Stimulated activated CD4-positive, alpha-beta T cell treated with anti-CD3 and anti-CD28 coated beads, Interleukin-2, amount 100 ng/mL, for 48 hours (primary cell): ENCODE data around the gene PDX1.

ENCODE experiments used
- DNase-seq, 2 donors: peaks; one replicate each; pipeline ENCODE4 v3.0.0-alpha.2; 2020

Gene PDX1

DNA sequence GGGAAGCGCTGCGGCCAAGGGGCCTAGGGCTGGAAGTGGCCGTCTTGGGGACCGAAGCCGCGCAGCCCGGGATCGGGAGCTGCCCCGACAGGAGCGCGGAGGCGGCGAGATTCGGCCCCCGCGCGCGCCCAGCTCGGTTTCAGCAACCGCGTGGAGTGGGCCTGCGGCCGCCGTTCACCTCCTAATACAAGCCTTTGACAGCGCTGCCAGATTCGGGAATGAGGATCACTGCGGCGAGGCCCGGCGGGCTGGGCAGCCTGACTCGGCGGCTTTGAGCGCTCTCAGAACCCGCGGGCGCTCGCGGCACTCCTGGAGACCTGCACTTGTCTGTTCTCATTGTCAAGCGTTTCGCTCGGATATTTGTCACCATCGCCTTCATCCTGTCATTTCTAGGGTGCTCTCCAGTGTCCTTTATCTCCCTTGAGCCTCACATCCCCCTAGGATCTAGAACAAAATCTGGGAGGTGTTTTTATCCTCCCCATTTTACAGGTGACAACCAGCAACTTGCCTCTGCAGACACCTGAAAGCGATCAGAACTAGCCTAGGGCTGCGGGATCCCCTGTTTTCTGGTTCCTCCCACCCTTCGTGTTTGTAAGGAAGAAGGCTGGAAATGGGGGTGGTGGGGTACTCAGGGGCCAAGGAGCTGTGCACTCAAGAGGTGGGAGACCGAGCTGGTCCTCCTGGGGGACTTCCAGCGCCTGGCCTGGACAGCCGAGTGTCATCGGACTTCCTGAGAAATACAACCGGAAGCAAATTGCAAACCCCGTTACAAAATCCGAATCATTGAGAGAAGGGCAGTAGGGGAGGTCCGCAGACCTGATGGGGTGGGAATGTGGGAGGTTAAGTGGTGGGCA lies 50.8 kb downstream of the PDX1 start:
- no peak for DNase-seq

DNA sequence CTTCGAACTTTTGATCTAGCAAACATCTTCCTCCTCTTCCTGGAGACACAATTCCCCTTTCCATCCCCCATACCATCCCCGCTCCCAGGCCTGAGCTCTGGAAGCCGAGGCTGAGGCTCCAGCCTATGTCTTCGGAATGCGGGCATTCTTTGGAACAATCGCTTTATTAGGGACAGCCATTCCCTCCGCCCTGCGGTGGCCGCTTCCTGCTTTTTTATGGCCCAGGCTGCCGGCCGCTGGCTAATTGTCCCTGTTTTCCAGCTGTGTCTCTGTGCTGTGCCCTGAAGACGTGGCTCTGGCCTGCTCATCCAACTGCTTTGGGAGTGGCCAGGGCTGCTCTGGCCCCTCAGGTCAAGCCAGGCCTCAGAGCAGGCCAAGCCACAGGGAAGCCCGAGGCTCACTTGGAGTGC lies 51.4 kb downstream of the PDX1 start:
- DNase-seq = no peak

DNA sequence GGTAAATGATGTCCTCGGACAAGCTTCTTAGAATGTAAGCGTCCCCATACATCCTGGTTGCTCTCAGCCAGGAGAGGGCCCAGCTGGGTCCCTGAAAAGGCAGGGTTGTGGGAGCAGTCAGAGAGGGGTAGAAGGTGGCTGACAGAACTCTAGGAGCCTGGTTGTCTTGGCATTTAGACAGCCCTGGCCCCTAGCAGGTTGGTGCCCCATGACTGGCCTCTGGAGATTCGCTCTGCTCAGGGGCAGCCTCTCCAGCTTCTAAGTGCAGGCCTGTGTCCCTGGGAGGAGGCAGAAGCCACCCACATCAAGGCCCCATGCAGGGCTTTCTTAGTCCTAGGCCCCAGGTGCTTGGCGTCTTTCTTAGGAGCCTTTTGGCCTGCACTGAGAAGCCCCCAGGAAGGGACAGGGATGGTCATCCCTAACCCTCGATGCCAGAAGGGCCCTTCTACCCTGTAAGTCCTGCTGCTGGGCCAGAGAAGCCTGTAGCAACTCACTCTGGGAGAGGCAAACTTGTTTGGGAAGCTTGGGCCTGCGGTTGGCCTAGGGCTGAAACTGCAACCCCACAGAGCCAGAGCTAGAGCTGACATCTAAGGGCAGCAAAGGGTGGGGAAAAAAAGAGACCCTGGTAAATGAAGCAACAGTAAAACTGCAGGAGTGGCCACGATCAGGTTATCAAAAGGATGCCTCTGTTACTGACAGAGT lies 52.1 kb downstream of the PDX1 start:
- no peak for DNase-seq

DNA sequence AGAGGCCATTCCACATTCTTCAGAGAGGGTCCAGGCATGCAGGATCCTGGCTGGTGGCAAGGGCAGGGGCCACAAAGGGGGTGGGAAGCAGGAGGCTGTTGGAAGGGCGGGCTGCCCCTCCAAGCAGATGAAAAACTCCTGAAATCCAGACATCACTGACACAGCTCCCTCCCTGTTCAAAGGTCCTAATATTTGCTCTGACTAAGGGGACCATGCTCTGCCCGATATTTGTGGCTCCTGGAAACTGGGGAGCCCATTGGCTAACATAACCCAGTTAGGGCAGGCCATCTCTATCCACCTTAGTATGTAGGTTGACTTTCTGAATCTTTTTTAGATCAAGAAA lies 52.6 kb downstream of the PDX1 start:
- no peak for DNase-seq

DNA sequence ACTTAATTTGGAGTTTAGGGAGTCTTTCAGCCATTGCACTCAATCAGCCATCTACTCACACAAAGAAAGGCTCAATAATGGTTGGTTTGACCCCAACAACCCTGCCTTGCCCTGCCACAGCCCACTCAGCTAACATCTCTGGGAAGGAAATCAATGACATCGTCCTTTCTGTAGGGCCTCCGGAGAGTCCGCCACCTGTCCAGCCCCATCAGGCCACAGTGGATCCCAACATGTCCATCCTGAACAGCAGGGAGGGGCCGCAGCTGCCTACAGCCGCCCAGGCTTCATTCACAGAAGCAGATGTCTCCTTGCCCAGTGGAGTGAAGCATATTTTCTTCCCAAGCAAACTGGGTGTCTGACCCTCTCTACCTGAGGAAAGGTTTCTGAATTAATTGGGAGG lies 53.5 kb downstream of the PDX1 start:
- DNase-seq = no peak

DNA sequence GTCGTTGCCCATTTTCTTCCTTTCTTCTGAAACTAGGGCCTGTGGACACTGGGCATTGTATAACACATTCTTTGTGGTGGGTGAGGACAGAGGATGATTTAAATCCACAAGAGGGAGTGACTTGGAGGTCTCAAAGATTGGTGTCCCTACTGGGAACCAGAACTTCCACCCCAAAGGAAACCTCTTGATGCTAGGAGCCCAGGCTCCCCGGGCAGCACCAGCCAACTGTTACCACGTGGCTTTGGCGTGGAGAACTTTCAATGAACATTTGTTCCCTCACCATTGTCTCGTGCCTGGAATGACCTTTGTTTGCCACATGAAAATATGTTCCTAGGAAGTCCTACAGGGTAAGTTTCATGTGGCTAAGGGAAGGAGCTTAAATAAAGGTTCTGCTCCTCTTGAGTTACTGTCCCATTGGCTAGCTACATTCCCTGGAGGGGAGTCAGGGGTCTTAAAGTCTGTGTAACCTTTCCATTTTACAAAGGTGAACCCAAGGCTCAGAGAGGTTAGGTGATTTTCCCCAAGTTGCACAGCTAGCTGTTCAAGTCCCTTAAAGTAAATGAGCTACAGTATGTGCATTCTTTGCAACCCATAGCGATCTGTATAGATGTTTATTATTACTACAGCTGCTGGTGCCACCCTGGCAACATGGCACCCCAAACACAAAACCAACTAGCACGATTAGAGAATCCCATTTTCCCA lies 54.3 kb downstream of the PDX1 start:
- no peak for DNase-seq
